GM23338 (cell line): ENCODE measurements around the gene EN2. TPM values are rescaled to one million over a fixed set of nuclear protein-coding genes. Genes with fewer than 3 reads are reported as not detected.

Experiments used
- ATAC-seq: fragments of 200-7000 bp; cut with Tn5 transposase; 3 replicates; pipeline ENCODE4 v1.9.1; 2020
- DNase-seq: peaks from one replicate; pipeline ENCODE4 v3.0.0-alpha.2; 2015; ENCODE audit warnings: low spot score
- H2AFZ ChIP-seq: fragments of 200-600 bp; sonication (generic); 2 replicates; pipeline ENCODE4 v1.8.0; 2016; ENCODE audit warnings: antibody characterized with exemption, mild to moderate bottlenecking, moderate library complexity
- H3F3A ChIP-seq: fragments of 200-600 bp; sonication (generic); replicated peaks from 2 replicates; pipeline ENCODE4 v1.8.0; 2017; ENCODE audit warnings: antibody characterized with exemption, mixed run types, low read depth
- H3K27ac ChIP-seq: fragments of 200-600 bp; sonication (generic); 2 replicates; pipeline ENCODE4 v1.6.1; 2016; ENCODE audit warnings: low read depth
- H3K27me3 ChIP-seq: fragments of 200-600 bp; sonication (generic); 2 replicates; pipeline ENCODE4 v1.8.0; 2016; ENCODE audit warnings: mild to moderate bottlenecking, mixed run types, moderate library complexity; ENCODE audit not compliant: insufficient read depth
- H3K36me3 ChIP-seq: fragments of 200-600 bp; sonication (generic); 2 replicates; pipeline ENCODE4 v1.8.0; 2016; ENCODE audit warnings: mild to moderate bottlenecking; ENCODE audit not compliant: insufficient read depth
- H3K4me1 ChIP-seq: fragments of 200-600 bp; sonication (generic); 2 replicates; pipeline ENCODE4 v1.8.0; 2016; ENCODE audit warnings: mild to moderate bottlenecking, moderate library complexity; ENCODE audit not compliant: insufficient read depth
- H3K4me2 ChIP-seq: fragments of 200-600 bp; sonication (generic); 2 replicates; pipeline ENCODE4 v1.7.1; 2017; ENCODE audit warnings: mixed run types
- H3K4me3 ChIP-seq: fragments of 200-600 bp; sonication (generic); 2 replicates; pipeline ENCODE4 v1.6.1; 2016; ENCODE audit warnings: mixed run types
- H3K79me2 ChIP-seq: fragments of 200-600 bp; sonication (generic); replicated peaks from 2 replicates; pipeline ENCODE4 v1.8.0; 2017; ENCODE audit warnings: mild to moderate bottlenecking; ENCODE audit not compliant: insufficient read depth
- H3K9me2 ChIP-seq: fragments of 200-600 bp; sonication (generic); 2 replicates; pipeline ENCODE4 v1.8.0; 2017; ENCODE audit not compliant: insufficient read depth
- H4K20me1 ChIP-seq: fragments of 200-600 bp; sonication (generic); replicated peaks from 2 replicates; pipeline ENCODE4 v1.8.0; 2017; ENCODE audit warnings: mild to moderate bottlenecking; ENCODE audit not compliant: insufficient read depth
- H3K27ac Mint-ChIP-seq: 2 replicates; pipeline ENCODE4 v1.8.0; 2020; ENCODE audit warnings: inconsistent platforms, mild to moderate bottlenecking, moderate library complexity, mixed read lengths
- H3K27me3 Mint-ChIP-seq: 3 replicates; pipeline ENCODE4 v1.8.0; 2022; ENCODE audit warnings: low read depth, mild to moderate bottlenecking, moderate library complexity, mixed read lengths, inconsistent platforms; ENCODE audit not compliant: insufficient read depth, poor library complexity
- H3K36me3 Mint-ChIP-seq: 3 replicates; pipeline ENCODE4 v1.8.0; 2021; ENCODE audit warnings: low read depth, mild to moderate bottlenecking, inconsistent platforms, moderate library complexity, mixed read lengths
- H3K4me1 Mint-ChIP-seq: 3 replicates; pipeline ENCODE4 v1.8.0; 2020; ENCODE audit warnings: mild to moderate bottlenecking, inconsistent platforms, mixed read lengths
- H3K4me3 Mint-ChIP-seq: 3 replicates; pipeline ENCODE4 v1.8.0; 2021; ENCODE audit warnings: moderate library complexity, mild to moderate bottlenecking, inconsistent platforms, mixed read lengths
- H3K9me3 Mint-ChIP-seq: 3 replicates; pipeline ENCODE4 v1.8.0; 2020; ENCODE audit warnings: moderate library complexity, mild to moderate bottlenecking, inconsistent platforms, mixed read lengths
- CREB1 ChIP-seq: fragments of 250-450 bp; sonication (Bioruptor Pico); IDR thresholded peaks from 2 replicates; pipeline ENCODE4 v1.5.0; 2020; ENCODE audit warnings: low read depth, mild to moderate bottlenecking, moderate library complexity
- EZH2 ChIP-seq: fragments of 200-600 bp; sonication (generic); IDR thresholded peaks from one replicate; pipeline ENCODE4 v1.8.0; 2017; ENCODE audit warnings: antibody characterized with exemption, mild to moderate bottlenecking, low read depth; ENCODE audit not compliant: unreplicated experiment
- EZH2phosphoT487 ChIP-seq: fragments of 200-600 bp; sonication (generic); IDR thresholded peaks from one replicate; pipeline ENCODE4 v1.8.1; 2018; ENCODE audit warnings: antibody characterized with exemption; ENCODE audit not compliant: unreplicated experiment
- STAT1 ChIP-seq: IDR thresholded peaks from one replicate; pipeline ENCODE4 v1.6.1; 2016; ENCODE audit warnings: antibody characterized with exemption; ENCODE audit not compliant: unreplicated experiment
- ZNF331 ChIP-seq: fragments of 250-450 bp; sonication (Bioruptor Pico); IDR thresholded peaks from 2 replicates; pipeline ENCODE4 v1.5.0; 2020; ENCODE audit warnings: low read depth, mild to moderate bottlenecking, moderate library complexity
- polyA plus RNA-seq: library from polyadenylated mRNA; unstranded; fragments of >200 nt; fragmentation: Nextera tagmentation; extraction: Ambion mirVana; gene quantifications from 2 replicates; pipeline ENCODE4 v1.2.1, GENCODE V29; 2016
- total RNA-seq: library from RNA; depleted of rRNA; stranded (reverse); fragments of >200 nt; shearing (Covaris generic); gene quantifications from 2 replicates; pipeline ENCODE4 v1.2.3, GENCODE V29; 2014
- TF ChIP-seq, protein P1 (sequence below): IDR thresholded peaks from 2 replicates; pipeline ENCODE4 v1.6.1; 2016; ENCODE audit warnings: antibody characterized with exemption
- TF ChIP-seq, protein P2 (sequence below), 2 experiments: fragments of 200-600 bp in 1 of 2; sonication (generic) in 1 of 2; conservative IDR thresholded peaks; 2 replicates each; pipeline versions ENCODE4 v1.5.1 to v1.6.1; 2016 to 2017; ENCODE audit warnings: antibody characterized with exemption in 2 of 2, low read depth in 2 of 2, mild to moderate bottlenecking in 2 of 2, moderate library complexity in 1 of 2
- TF ChIP-seq, protein P3 (sequence below): fragments of 250-450 bp; sonication (Bioruptor Pico); IDR thresholded peaks from 2 replicates; pipeline ENCODE4 v1.5.0; 2020; ENCODE audit warnings: mild to moderate bottlenecking, moderate library complexity

Gene EN2
- total and polyA plus RNA-seq, 2 experiments from 2014 or later = not detected

DNA sequence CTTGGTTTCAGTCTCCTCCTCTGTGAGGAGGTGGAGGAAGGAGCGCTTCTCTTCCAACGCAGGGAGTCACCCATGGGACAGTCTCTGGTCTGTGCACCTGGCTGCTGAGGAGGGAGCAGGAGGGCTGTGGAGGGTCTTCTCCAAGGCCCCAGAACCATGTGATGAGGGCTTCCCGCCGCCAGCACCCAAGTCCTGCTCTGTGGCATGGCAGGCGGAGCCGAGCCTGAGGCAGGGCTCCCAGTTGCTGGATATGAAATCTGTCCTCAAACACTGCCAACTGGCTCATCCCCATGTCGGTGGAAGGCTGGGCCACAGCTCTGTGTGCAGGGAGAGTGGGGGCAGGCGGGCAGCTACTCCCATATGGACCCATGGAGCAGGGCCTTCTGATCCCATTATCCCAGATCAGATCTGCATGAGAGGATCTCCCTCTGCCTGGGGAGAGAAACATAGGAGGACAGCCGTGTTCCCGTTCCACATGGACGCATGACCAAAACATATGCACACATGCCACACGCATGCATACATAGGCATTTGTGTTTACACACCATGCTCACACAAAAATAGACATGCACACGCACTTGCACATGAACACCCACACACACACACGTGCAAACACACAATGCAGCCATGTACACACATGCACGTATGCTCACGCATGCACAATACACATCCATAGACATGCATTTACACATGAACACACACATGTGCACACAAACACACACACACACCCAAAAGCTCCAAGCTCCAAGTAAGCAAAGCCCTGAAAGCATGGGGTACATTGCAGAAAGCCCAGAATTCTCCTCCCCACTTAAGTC lies 38.8 kb upstream of the EN2 start:
- Histone ChIP-seq H2AFZ (no peak overlapping the region), H3K36me3 (no peaks in the 10 kb centered on the region), H3K4me1 (no peaks in the 10 kb centered on the region), H3F3A (no peaks in the 10 kb centered on the region), H3K27me3 (no peaks in the 10 kb centered on the region), H3K4me2 (no peak overlapping the region), H4K20me1 (no peaks in the 10 kb centered on the region), H3K27ac (no peak overlapping the region), H3K79me2 (no peaks in the 10 kb centered on the region), H3K9me2 (no peaks in the 10 kb centered on the region), H3K4me3 (no peak overlapping the region)
- Mint-ChIP-seq H3K27ac (no peak overlapping the region), H3K9me3 (no peaks in the 10 kb centered on the region; the same call in 2 of the 3 replicates), H3K36me3 (no peaks in the 10 kb centered on the region), H3K4me1 (peaks cover 10% of the 10 kb centered on the region), H3K4me3 (no peak overlapping the region), H3K27me3 (peaks cover 12% of the 10 kb centered on the region)
- ATAC-seq (no peak), DNase-seq (no peak)
- TF ChIP-seq CREB1 (CRISPR knock-in tag) (no peak), EZH2 (no peak), EZH2phosphoT487 (no peak), STAT1 (no peak), ZNF331 (no peak)
- TF ChIP-seq, protein P1, sequence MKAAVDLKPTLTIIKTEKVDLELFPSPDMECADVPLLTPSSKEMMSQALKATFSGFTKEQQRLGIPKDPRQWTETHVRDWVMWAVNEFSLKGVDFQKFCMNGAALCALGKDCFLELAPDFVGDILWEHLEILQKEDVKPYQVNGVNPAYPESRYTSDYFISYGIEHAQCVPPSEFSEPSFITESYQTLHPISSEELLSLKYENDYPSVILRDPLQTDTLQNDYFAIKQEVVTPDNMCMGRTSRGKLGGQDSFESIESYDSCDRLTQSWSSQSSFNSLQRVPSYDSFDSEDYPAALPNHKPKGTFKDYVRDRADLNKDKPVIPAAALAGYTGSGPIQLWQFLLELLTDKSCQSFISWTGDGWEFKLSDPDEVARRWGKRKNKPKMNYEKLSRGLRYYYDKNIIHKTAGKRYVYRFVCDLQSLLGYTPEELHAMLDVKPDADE = no peak
- TF ChIP-seq, protein P2, sequence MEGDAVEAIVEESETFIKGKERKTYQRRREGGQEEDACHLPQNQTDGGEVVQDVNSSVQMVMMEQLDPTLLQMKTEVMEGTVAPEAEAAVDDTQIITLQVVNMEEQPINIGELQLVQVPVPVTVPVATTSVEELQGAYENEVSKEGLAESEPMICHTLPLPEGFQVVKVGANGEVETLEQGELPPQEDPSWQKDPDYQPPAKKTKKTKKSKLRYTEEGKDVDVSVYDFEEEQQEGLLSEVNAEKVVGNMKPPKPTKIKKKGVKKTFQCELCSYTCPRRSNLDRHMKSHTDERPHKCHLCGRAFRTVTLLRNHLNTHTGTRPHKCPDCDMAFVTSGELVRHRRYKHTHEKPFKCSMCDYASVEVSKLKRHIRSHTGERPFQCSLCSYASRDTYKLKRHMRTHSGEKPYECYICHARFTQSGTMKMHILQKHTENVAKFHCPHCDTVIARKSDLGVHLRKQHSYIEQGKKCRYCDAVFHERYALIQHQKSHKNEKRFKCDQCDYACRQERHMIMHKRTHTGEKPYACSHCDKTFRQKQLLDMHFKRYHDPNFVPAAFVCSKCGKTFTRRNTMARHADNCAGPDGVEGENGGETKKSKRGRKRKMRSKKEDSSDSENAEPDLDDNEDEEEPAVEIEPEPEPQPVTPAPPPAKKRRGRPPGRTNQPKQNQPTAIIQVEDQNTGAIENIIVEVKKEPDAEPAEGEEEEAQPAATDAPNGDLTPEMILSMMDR (conservative IDR thresholded peaks at IDR 0.05; ENCODE audit: low read depth in 2 of 2) = no peak
- TF ChIP-seq, protein P3, sequence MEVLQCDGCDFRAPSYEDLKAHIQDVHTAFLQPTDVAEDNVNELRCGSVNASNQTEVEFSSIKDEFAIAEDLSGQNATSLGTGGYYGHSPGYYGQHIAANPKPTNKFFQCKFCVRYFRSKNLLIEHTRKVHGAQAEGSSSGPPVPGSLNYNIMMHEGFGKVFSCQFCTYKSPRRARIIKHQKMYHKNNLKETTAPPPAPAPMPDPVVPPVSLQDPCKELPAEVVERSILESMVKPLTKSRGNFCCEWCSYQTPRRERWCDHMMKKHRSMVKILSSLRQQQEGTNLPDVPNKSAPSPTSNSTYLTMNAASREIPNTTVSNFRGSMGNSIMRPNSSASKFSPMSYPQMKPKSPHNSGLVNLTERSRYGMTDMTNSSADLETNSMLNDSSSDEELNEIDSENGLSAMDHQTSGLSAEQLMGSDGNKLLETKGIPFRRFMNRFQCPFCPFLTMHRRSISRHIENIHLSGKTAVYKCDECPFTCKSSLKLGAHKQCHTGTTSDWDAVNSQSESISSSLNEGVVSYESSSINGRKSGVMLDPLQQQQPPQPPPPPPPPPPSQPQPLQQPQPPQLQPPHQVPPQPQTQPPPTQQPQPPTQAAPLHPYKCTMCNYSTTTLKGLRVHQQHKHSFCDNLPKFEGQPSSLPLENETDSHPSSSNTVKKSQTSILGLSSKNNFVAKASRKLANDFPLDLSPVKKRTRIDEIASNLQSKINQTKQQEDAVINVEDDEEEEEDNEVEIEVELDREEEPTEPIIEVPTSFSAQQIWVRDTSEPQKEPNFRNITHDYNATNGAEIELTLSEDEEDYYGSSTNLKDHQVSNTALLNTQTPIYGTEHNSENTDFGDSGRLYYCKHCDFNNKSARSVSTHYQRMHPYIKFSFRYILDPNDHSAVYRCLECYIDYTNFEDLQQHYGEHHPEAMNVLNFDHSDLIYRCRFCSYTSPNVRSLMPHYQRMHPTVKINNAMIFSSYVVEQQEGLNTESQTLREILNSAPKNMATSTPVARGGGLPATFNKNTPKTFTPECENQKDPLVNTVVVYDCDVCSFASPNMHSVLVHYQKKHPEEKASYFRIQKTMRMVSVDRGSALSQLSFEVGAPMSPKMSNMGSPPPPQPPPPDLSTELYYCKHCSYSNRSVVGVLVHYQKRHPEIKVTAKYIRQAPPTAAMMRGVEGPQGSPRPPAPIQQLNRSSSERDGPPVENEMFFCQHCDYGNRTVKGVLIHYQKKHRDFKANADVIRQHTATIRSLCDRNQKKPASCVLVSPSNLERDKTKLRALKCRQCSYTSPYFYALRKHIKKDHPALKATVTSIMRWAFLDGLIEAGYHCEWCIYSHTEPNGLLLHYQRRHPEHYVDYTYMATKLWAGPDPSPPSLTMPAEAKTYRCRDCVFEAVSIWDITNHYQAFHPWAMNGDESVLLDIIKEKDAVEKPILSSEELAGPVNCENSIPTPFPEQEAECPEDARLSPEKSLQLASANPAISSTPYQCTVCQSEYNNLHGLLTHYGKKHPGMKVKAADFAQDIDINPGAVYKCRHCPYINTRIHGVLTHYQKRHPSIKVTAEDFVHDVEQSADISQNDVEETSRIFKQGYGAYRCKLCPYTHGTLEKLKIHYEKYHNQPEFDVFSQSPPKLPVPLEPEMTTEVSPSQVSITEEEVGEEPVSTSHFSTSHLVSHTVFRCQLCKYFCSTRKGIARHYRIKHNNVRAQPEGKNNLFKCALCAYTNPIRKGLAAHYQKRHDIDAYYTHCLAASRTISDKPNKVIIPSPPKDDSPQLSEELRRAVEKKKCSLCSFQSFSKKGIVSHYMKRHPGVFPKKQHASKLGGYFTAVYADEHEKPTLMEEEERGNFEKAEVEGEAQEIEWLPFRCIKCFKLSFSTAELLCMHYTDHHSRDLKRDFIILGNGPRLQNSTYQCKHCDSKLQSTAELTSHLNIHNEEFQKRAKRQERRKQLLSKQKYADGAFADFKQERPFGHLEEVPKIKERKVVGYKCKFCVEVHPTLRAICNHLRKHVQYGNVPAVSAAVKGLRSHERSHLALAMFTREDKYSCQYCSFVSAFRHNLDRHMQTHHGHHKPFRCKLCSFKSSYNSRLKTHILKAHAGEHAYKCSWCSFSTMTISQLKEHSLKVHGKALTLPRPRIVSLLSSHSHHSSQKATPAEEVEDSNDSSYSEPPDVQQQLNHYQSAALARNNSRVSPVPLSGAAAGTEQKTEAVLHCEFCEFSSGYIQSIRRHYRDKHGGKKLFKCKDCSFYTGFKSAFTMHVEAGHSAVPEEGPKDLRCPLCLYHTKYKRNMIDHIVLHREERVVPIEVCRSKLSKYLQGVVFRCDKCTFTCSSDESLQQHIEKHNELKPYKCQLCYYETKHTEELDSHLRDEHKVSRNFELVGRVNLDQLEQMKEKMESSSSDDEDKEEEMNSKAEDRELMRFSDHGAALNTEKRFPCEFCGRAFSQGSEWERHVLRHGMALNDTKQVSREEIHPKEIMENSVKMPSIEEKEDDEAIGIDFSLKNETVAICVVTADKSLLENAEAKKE (CRISPR knock-in tag) = no peak
